HG02852 (cell line): Measurements from ENCODE around the gene ANO8.
"Not testable (repeated sequence)": the region's sequence is repeated elsewhere in the genome, so short reads cannot be mapped to it uniquely, and the experiment has no call there.

Experiments used
- ATAC-seq: cut with Tn5 transposase; IDR thresholded peaks from one replicate; pipeline ENCODE4 v1.9.1; 2021; ENCODE audit warnings: mild to moderate bottlenecking, moderate library complexity; ENCODE audit not compliant: unreplicated experiment

The ANO8 gene

GRCh38 chr19:17334414-17335409, at the start of gene ANO8:
Gene ANO8, minus strand, starts transcription at chr19:17334855. Its CDS starts 185 bp downstream, at chr19:17334670.
- no peak for ATAC-seq

- ATAC-seq: no peak
These were observed 45.9 kb upstream of the ANO8 start for GRCh38 chr19:17380426-17381138.

GRCh38 chr19:17379221-17379631, 44.6 kb upstream of the ANO8 start:
- no peak for ATAC-seq

GRCh38 chr19:17378271-17378670, 43.6 kb upstream of the ANO8 start:
- ATAC-seq: no peak

- no peak for ATAC-seq
These were observed 42.4 kb upstream of the ANO8 start, which contains the start of gene PLVAP for GRCh38 chr19:17376935-17377600. Gene PLVAP, minus strand, starts transcription at chr19:17377342. Its CDS starts 54 bp downstream, at chr19:17377288.

- ATAC-seq: peak; percentile 82
These were observed 35.5 kb upstream of the ANO8 start for GRCh38 chr19:17370026-17370587.

- no peak for ATAC-seq
These were observed 30.7 kb upstream of the ANO8 start for GRCh38 chr19:17365361-17365760.

GRCh38 chr19:17363852-17364605, 29.4 kb upstream of the ANO8 start:
- not testable (repeated sequence) for ATAC-seq

GRCh38 chr19:17359905-17360800, 25.5 kb upstream of the ANO8 start:
- no peak for ATAC-seq

GRCh38 chr19:17358395-17358794, 23.7 kb upstream of the ANO8 start:
- no peak for ATAC-seq

GRCh38 chr19:17357724-17358123, 23.1 kb upstream of the ANO8 start:
- no peak for ATAC-seq

GRCh38 chr19:17357078-17357666, 22.5 kb upstream of the ANO8 start:
- no peak for ATAC-seq

- no peak for ATAC-seq
These were observed 18.7 kb upstream of the ANO8 start for GRCh38 chr19:17353386-17353785.

- no peak for ATAC-seq
These were observed 18.1 kb upstream of the ANO8 start for GRCh38 chr19:17352608-17353280.

GRCh38 chr19:17351815-17352435, 17.3 kb upstream of the ANO8 start:
- no peak for ATAC-seq

- no peak for ATAC-seq
These were observed 14.0 kb upstream of the ANO8 start for GRCh38 chr19:17348700-17349099.

GRCh38 chr19:17347877-17348276, 13.2 kb upstream of the ANO8 start:
- no peak for ATAC-seq

GRCh38 chr19:17347361-17347760, 12.7 kb upstream of the ANO8 start:
- no peak for ATAC-seq
